Thoracic aorta (tissue), 2 donors: ENCODE results near the gene SIPA1L3. TPM values are rescaled to one million over a fixed set of nuclear protein-coding genes. Genes with fewer than 3 reads are reported as not detected.

Experiments
- ATAC-seq: fragments of 150-250 bp; one replicate; pipeline ENCODE4 v1.8.0; 2017; ENCODE audit warnings: low read depth; ENCODE audit not compliant: insufficient number of reproducible peaks, low FRiP score
- DNase-seq: peaks from one replicate; pipeline ENCODE4 v3.0.0-alpha.2; 2020; ENCODE audit warnings: low spot score
- H3K27ac ChIP-seq, 2 donors: fragments of 200-600 bp; sonication (generic); 1 replicate in 1 of 2; 2 replicates in 1 of 2; pipeline ENCODE4 v1.5.1; 2016; ENCODE audit warnings: mild to moderate bottlenecking in 2 of 2, moderate library complexity in 2 of 2
- H3K27me3 ChIP-seq: fragments of 200-600 bp; sonication (generic); replicated peaks from 2 replicates; pipeline ENCODE4 v1.6.0; 2016; ENCODE audit warnings: mild to moderate bottlenecking; ENCODE audit not compliant: insufficient read depth
- H3K36me3 ChIP-seq: fragments of 200-600 bp; sonication (generic); one replicate; pipeline ENCODE4 v1.5.1; 2016
- H3K4me1 ChIP-seq, 2 donors: fragments of 200-600 bp; sonication (generic); 1 replicate in 1 of 2; 2 replicates in 1 of 2; pipeline versions ENCODE4 v1.5.1 to v1.6.0; 2016; ENCODE audit warnings: low read depth in 2 of 2, mild to moderate bottlenecking in 1 of 2; ENCODE audit not compliant: control insufficient read depth in 1 of 2
- H3K4me3 ChIP-seq: fragments of 200-600 bp; sonication (generic); 2 replicates; pipeline ENCODE4 v1.5.1; 2016; ENCODE audit warnings: mild to moderate bottlenecking
- H3K9me3 ChIP-seq: fragments of 200-600 bp; sonication (generic); 2 replicates; pipeline ENCODE4 v1.5.1; 2016
- CTCF ChIP-seq: fragments of 200-600 bp; sonication (generic); IDR thresholded peaks from one replicate; pipeline ENCODE4 v1.5.1; 2019; ENCODE audit warnings: antibody characterized with exemption
- total RNA-seq, 2 donors: library from RNA; depleted of rRNA; stranded (reverse); fragments of >200 nt; gene quantifications; one replicate each; pipeline versions ENCODE4 v1.1.0 to v1.2.3, GENCODE V29; 2016

SIPA1L3 gene
- total RNA-seq, 2 donors from 2014 or later = 14.5 to 39.4 TPM

GRCh38 chr19:38145623-38146022 lies 238.6 kb downstream of the SIPA1L3 start:
- no peak for ATAC-seq
- no peak for DNase-seq
- H3K4me3 ChIP-seq = no peak overlapping the region
- no peaks in the 10 kb centered on the region for H3K27me3 ChIP-seq
- no peaks in the 10 kb centered on the region for H3K36me3 ChIP-seq
- TF ChIP-seq CTCF = no peak
- H3K9me3 ChIP-seq = no peaks in the 10 kb centered on the region
- no peak overlapping the region for H3K27ac ChIP-seq
- H3K4me1 ChIP-seq = no peaks in the 10 kb centered on the region

GRCh38 chr19:38148337-38148736 lies 241.3 kb downstream of the SIPA1L3 start:
- H3K27me3 ChIP-seq = no peaks in the 10 kb centered on the region
- DNase-seq (no peak), ATAC-seq (no peak)
- no peak overlapping the region for H3K27ac ChIP-seq
- no peaks in the 10 kb centered on the region for H3K36me3 ChIP-seq
- no peaks in the 10 kb centered on the region for H3K9me3 ChIP-seq
- no peak overlapping the region for H3K4me3 ChIP-seq
- H3K4me1 ChIP-seq = no peaks in the 10 kb centered on the region
- TF ChIP-seq CTCF = no peak

- Histone ChIP-seq H3K27ac (no peak overlapping the region), H3K4me3 (no peak overlapping the region), H3K4me1 (no peaks in the 10 kb centered on the region), H3K36me3 (no peaks in the 10 kb centered on the region), H3K27me3 (no peaks in the 10 kb centered on the region), H3K9me3 (no peaks in the 10 kb centered on the region)
- TF ChIP-seq CTCF = no peak
- DNase-seq (no peak), ATAC-seq (no peak)
These were observed 242.7 kb downstream of the SIPA1L3 start for GRCh38 chr19:38149661-38150061.

- Histone ChIP-seq H3K36me3 (no peaks in the 10 kb centered on the region), H3K27ac (no peak overlapping the region), H3K4me3 (no peak overlapping the region), H3K4me1 (no peaks in the 10 kb centered on the region), H3K27me3 (no peaks in the 10 kb centered on the region), H3K9me3 (no peaks in the 10 kb centered on the region)
- no peak for DNase-seq
- ATAC-seq = no peak
- TF ChIP-seq CTCF = no peak
These were observed 244.2 kb downstream of the SIPA1L3 start for GRCh38 chr19:38151242-38151641.

GRCh38 chr19:38152461-38153379 lies 245.7 kb downstream of the SIPA1L3 start:
- Histone ChIP-seq H3K4me1 (no peaks in the 10 kb centered on the region), H3K36me3 (no peaks in the 10 kb centered on the region), H3K27me3 (no peaks in the 10 kb centered on the region), H3K9me3 (no peaks in the 10 kb centered on the region), H3K4me3 (no peak overlapping the region), H3K27ac (no peak overlapping the region)
- no peak for TF ChIP-seq CTCF
- no peak for DNase-seq
- no peak for ATAC-seq
